Right lobe of liver (tissue), 6 donors: ENCODE results near the gene TEF. TPM values are rescaled to one million over a fixed set of nuclear protein-coding genes. Genes with fewer than 3 reads are reported as not detected.

Experiments used
- ATAC-seq, 4 donors: fragments of 200-7000 bp; cut with Tn5 transposase; one replicate each; pipeline ENCODE4 v1.9.1; 2020; ENCODE audit warnings: mild to moderate bottlenecking in 4 of 4, moderate library complexity in 4 of 4
- DNase-seq, 3 donors: peaks; one replicate each; pipeline ENCODE4 v3.0.0-alpha.2; 2020
- H3K27ac ChIP-seq, 3 donors: fragments of 200-600 bp; one replicate each; pipeline ENCODE4 v1.8.0; 2022
- H3K27me3 ChIP-seq, 2 donors: fragments of 200-600 bp; one replicate each; pipeline ENCODE4 v1.8.0; 2022
- H3K36me3 ChIP-seq, 4 donors: fragments of 200-600 bp; sonication (generic) in 1 of 4; one replicate each; pipeline versions ENCODE4 v1.5.1 to v1.8.0; 2017 to 2022; ENCODE audit warnings: control low read depth in 1 of 4
- H3K4me1 ChIP-seq, 4 donors: fragments of 200-600 bp; sonication (generic) in 1 of 4; one replicate each; pipeline versions ENCODE4 v1.5.1 to v1.8.0; 2017 to 2022; ENCODE audit warnings: control low read depth in 1 of 4
- H3K4me3 ChIP-seq, 3 donors: fragments of 200-600 bp; one replicate each; pipeline ENCODE4 v1.8.0; 2022
- H3K9me3 ChIP-seq, 4 donors: fragments of 200-600 bp; sonication (generic) in 1 of 4; one replicate each; pipeline versions ENCODE4 v1.5.1 to v1.8.0; 2017 to 2022; ENCODE audit warnings: control low read depth in 1 of 4
- POLR2A ChIP-seq: fragments of 450-650 bp; IDR thresholded peaks from one replicate; pipeline ENCODE4 v1.6.1; 2017; ENCODE audit warnings: antibody characterized with exemption, mild to moderate bottlenecking
- WGBS: methylation state at CpG from one replicate; pipeline ENCODE4 v1.1.6; 2018; ENCODE audit warnings: low coverage, low lambda C conversion rate; ENCODE audit not compliant: insufficient coverage; ENCODE audit errors: missing lambda C conversion rate; 5-methylcytosine and 5-hydroxymethylcytosine counted together
- intact Hi-C, 2 donors: fragments of 100-400 bp; cut with DNase I; formaldehyde crosslinking; loops; one replicate each; pipeline versions ENCODE4 v1.11.2 to v1.14.1; 2022
- long read RNA-seq: library from polyadenylated mRNA; unstranded; transcript quantifications from one replicate; pipeline ENCODE4 v2.0.0, GENCODE V29; 2019
- total RNA-seq, 6 experiments: library from RNA; depleted of rRNA in 2 of 6; stranded (reverse); fragments of >200 nt in 2 of 6; fragmentation: NEBNext Ultra II Directional in 3 of 6; extraction: Animal tissue kit (Norgen Biotek cat#: 25700) in 3 of 6; gene quantifications; one replicate each; pipeline versions ENCODE4 v1.1.0 to v1.2.4, GENCODE V29; 2016 to 2023
- TF ChIP-seq, protein P1 (sequence below), 4 donors: fragments of 200-600 bp in 3 of 4; fragments of 450-650 bp in 1 of 4; IDR thresholded peaks; one replicate each; pipeline versions ENCODE4 v1.5.1 to v1.8.0; 2016 to 2022; ENCODE audit warnings: antibody characterized with exemption in 4 of 4, mild to moderate bottlenecking in 2 of 4
- donor health status: DM: no; HTN: yes; CAD: no.
- donor health status: DM: no; HTN: no; CAD: no.
- donor health status: DM: no; HTN: no; CAD: no.
- donor health status: DM: no; HTN: yes; CAD: no.
- donor health status: DM: no; HTN: yes; CAD: no.

Gene TEF, protein sequence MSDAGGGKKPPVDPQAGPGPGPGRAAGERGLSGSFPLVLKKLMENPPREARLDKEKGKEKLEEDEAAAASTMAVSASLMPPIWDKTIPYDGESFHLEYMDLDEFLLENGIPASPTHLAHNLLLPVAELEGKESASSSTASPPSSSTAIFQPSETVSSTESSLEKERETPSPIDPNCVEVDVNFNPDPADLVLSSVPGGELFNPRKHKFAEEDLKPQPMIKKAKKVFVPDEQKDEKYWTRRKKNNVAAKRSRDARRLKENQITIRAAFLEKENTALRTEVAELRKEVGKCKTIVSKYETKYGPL
- total RNA-seq, result 10 to 100 TPM in 4 of 6 experiments, 1 to 10 TPM in 2; 6.1 to 28.9 (median 15.5) TPM
- long read RNA-seq, full-length matches to known transcripts, result 1 of 1 reads
- long read RNA-seq, partial matches to known transcripts, result 0 of 1 reads
- long read RNA-seq, other reads (novel, unspliced or antisense), result 0 of 1 reads

DNA sequence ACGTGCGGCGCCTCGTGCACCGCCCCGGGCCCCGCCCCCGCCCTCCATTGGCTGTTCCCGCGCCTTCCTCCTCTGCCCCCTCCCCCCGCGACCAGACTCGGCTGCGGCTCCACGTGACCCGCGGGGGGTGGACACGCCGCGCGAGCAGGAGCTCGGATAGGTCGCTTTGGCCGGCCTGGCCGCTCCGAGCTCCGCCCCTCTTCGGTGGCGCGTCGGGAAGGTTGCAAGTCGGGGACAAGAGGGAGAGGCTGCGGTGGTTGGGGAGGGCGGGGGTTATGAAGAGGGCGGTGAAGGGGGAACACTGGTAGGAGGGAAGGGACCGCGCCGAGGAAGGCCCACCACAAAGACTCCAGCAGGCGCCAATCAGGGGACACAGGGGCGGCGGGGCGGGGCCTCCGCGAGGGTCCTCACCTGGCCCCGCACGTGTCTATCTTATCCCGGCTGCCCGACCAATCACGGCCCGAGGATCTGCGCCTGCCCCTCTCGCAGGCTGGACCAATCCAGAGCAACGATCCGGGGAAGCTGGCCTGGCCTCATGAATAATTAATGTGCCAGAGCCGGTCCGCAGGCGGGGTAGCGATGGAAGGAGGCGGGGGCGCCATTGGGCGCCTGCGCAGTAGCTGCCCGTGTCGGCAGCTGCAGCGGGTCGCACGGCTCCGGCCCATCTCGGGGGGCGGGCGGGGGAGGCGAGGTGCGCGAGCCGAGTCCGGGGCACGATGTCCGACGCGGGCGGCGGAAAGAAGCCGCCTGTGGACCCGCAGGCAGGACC lies at the start of gene TEF:
TSS of gene TEF (plus strand) at position 614 of the 769 bp plus-strand sequence. CDS start at position 717, 103 bp downstream.
- WGBS, result 2% methylated on average over 20 of the region's 84 CpGs
- Histone ChIP-seq H3K4me3 (peak within 1 kb of the TSS; percentile 63 to 94 (median 94)), H3K27me3 (no peaks in the 10 kb centered on the region), H3K4me1 (peaks cover 0 to 23% (median 2%) of the 10 kb centered on the region in 4 donors), H3K36me3 (no peaks in the 10 kb centered on the region), H3K27ac (peak within 1 kb of the TSS; percentile 87 to 96 (median 91)), H3K9me3 (no peaks in the 10 kb centered on the region)
- intact Hi-C loops, result no loop called here
- ATAC-seq (peak; percentile 76 to 83 (median 82)), DNase-seq (peak; percentile 99 to 100 (median 99))
- TF ChIP-seq, protein P1, sequence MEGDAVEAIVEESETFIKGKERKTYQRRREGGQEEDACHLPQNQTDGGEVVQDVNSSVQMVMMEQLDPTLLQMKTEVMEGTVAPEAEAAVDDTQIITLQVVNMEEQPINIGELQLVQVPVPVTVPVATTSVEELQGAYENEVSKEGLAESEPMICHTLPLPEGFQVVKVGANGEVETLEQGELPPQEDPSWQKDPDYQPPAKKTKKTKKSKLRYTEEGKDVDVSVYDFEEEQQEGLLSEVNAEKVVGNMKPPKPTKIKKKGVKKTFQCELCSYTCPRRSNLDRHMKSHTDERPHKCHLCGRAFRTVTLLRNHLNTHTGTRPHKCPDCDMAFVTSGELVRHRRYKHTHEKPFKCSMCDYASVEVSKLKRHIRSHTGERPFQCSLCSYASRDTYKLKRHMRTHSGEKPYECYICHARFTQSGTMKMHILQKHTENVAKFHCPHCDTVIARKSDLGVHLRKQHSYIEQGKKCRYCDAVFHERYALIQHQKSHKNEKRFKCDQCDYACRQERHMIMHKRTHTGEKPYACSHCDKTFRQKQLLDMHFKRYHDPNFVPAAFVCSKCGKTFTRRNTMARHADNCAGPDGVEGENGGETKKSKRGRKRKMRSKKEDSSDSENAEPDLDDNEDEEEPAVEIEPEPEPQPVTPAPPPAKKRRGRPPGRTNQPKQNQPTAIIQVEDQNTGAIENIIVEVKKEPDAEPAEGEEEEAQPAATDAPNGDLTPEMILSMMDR (IDR thresholded peaks at IDR 0.05), result no peak
- peak; percentile 62 for TF ChIP-seq POLR2A

DNA sequence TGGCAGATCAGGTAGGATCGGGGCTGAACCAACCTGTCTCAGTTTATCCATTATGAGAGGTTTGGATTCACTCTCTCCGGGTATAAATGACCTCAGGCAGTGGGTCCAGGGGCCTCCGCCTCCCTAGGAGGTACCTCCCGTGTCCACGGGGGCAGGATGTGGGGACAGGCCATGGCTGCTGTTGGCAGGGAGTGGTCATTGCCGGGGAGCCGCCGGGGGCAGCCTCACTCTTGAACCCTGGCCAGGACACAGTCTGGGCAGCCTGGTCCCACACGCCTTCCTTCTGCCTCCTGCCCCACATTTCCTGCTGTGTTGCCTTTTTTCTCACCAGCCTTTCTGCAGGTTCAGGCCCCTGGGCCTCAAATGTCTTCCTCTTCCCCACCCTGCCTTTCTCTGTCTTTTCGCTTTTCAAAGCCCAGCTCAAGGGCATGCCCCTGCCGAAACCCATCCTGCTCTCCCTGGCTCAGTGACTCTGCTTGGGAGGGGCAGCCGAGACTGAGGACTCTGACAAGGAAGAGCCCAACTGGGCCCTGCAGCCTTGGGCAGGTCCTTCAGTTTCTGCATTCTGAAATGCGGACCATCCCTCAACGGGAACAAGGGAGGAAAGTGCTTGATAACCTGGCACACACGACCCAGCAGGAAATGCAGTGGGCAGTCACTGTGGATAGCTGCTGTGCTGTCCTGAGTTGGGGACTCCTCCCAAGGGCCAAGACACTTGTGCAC lies 49.4 kb upstream of the TEF start:
- TF ChIP-seq, protein P1 (IDR thresholded peaks at IDR 0.05), result no peak
- no peak for TF ChIP-seq POLR2A
- Histone ChIP-seq H3K36me3 (peaks cover 0 to 47% (median 30%) of the 10 kb centered on the region in 4 donors), H3K9me3 (no peaks in the 10 kb centered on the region), H3K4me1 (peaks cover 0 to 19% (median 7%) of the 10 kb centered on the region in 4 donors), H3K27me3 (no peaks in the 10 kb centered on the region), H3K27ac (no peak overlapping the region), H3K4me3 (no peak overlapping the region)
- intact Hi-C loops, result no loop called here
- ATAC-seq (no peak), DNase-seq (no peak)
- 77% methylated on average over 6 of the region's 15 CpGs for WGBS

DNA sequence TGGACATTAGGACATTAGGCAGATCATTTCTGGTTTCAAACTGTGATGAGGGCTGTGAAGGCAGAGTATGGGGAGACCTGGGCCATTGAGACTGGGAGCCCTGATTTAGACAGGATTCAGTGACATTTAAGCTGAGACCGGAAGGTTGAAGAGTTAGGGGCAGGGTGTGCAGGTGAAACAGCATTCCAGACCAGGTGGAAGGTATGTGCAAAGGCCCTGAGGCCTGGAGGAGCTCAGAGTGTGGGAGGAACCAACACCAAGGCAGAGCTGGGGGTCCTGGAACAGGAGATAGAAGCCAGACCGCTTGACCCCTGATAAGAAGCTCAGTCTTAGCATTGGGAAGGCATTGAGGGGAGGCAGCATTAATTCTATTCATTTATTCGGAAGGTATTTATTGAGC lies 47.9 kb upstream of the TEF start:
- WGBS, result 62% methylated on average over 3 of the region's 3 CpGs
- Histone ChIP-seq H3K9me3 (no peaks in the 10 kb centered on the region), H3K27me3 (no peaks in the 10 kb centered on the region), H3K36me3 (peaks cover 0 to 35% (median 19%) of the 10 kb centered on the region in 4 donors), H3K4me3 (no peak overlapping the region), H3K27ac (peak overlapping the region in 1 of 3 donors; percentile 53), H3K4me1 (peaks cover 0 to 19% (median 7%) of the 10 kb centered on the region in 4 donors)
- TF ChIP-seq POLR2A, result no peak
- TF ChIP-seq, protein P1 (IDR thresholded peaks at IDR 0.05), result no peak
- intact Hi-C loops, result no loop called here
- DNase-seq, result no peak
- ATAC-seq, result peak in 1 of 4 donors; percentile 2

DNA sequence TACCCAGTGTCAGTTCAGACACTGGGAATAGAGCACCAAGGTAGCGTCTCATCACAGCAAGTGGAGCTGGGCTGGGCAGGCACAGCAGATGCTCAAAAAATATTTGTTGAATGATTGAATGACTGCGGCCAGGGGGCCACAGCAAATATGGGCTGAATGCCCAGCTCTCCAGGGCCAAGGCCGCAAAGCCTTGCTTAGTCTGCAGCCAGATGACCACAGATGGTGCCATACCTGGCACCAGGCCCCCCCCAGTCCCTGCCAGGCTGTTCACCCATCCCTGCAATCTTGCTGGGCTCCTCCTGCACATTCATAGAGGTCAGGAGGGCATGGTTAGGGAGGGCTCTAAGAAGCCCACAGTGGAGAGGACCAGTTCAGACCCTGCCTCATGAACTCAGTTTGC lies 47.5 kb upstream of the TEF start:
- Histone ChIP-seq H3K4me1 (peaks cover 0 to 19% (median 7%) of the 10 kb centered on the region in 4 donors), H3K9me3 (no peaks in the 10 kb centered on the region), H3K4me3 (no peak overlapping the region), H3K27me3 (no peaks in the 10 kb centered on the region), H3K36me3 (peaks cover 0 to 35% (median 18%) of the 10 kb centered on the region in 4 donors), H3K27ac (peak overlapping the region in 1 of 3 donors; percentile 53)
- peak; percentile 90 to 93 (median 92) for ATAC-seq
- TF ChIP-seq POLR2A, result no peak
- TF ChIP-seq, protein P1 (IDR thresholded peaks at IDR 0.05), result peak in 1 of 4 donors; percentile 11
- intact Hi-C loops, result no loop called here
- 15% methylated on average over 2 of the region's 3 CpGs for WGBS
- DNase-seq, result peak; percentile 81 to 93 (median 92)
